ENCODE measurements around the gene RASD1. TPM values are rescaled to one million over a fixed set of nuclear protein-coding genes. Genes with fewer than 3 reads are reported as not detected.
A peak's percentile ranks its signal among the peaks of the same experiment; 100 is the strongest.

Gene RASD1
- total RNA-seq, 1 experiment from 2014 or later: 5.7 TPM

DNA sequence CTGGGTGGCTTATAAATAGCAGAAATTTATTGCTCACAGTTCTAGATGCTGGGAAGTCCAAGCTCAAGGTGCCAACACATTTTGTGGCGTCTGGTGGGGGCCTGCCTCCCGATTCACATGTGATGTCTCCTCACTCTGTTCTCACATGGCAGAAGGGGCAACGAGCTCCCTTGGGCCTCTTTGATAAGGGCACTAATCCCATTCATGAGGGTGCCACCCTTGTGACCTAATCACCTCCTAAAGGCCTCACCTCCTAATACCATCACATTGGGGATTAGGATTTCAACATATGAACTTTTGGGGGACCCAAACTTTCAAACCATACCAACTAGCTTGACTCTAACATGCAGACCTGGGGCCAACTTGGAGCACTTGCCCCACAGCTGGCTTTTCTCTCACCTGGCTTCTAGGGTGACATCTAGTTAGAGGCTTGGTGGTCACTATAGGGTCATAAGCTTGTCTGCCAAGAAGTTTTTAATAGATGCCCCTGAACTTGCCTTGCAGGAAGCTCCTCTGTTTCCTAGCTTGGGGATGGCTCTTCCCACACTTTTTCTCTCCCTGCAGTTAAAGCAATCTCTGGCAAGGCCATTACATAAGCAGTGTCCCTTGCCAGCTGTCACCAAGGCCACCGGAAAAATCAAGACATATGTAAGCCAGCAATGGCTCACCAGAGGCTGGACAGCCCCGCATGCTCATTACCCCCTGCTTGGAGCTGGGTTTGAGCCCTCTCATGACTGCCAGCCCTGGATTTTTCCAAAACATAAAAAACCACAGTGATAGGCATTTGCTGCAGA lies 27.8 kb downstream of the RASD1 start:
- Histone ChIP-seq H3K23me2 (ENCODE audit: insufficient read length, low read depth, low read length, poor library complexity, severe bottlenecking) (no peaks in the 10 kb centered on the region), H3K18ac (ENCODE audit: insufficient read length, low read depth, low read length) (no peak overlapping the region), H2BK120ac (ENCODE audit: low read depth, low read length, poor library complexity, severe bottlenecking) (no peak overlapping the region), H3K56ac (ENCODE audit: insufficient read length, low read depth, low read length) (no peak overlapping the region), H3K4ac (ENCODE audit: low read depth, low read length) (no peak overlapping the region), H2BK12ac (ENCODE audit: insufficient read length, low read depth, low read length) (no peak overlapping the region), H3K27me3 (ENCODE audit: insufficient read depth, low read length) (no peaks in the 10 kb centered on the region), H4K8ac (replicated peaks; ENCODE audit: insufficient read length, low read depth, low read length) (no peak overlapping the region), H4K91ac (ENCODE audit: insufficient read length, low read depth, low read length) (no peak overlapping the region), H4K20me1 (ENCODE audit: control insufficient read depth, insufficient read depth, insufficient read length) (no peaks in the 10 kb centered on the region), H2AK5ac (ENCODE audit: insufficient read length, low read length) (no peak overlapping the region), H3T11ph (ENCODE audit: low read length) (no peak overlapping the region), H2AFZ (ENCODE audit: low read length) (no peak overlapping the region), H3K4me2 (ENCODE audit: insufficient read depth, insufficient read length, low read length) (no peak overlapping the region), H3K79me1 (ENCODE audit: insufficient read depth, low read depth, low read length, poor library complexity, severe bottlenecking) (no peaks in the 10 kb centered on the region), H2BK5ac (ENCODE audit: insufficient read length, low read length) (no peak overlapping the region), H2BK20ac (ENCODE audit: low read depth, low read length, poor library complexity, severe bottlenecking) (no peak overlapping the region), H3K23ac (ENCODE audit: insufficient read length, low read depth, low read length) (no peak overlapping the region), H2BK15ac (ENCODE audit: low read depth, low read length) (no peak overlapping the region), H4K5ac (ENCODE audit: insufficient read length, low read depth, low read length) (no peak overlapping the region), H3K14ac (ENCODE audit: insufficient read depth, low read length) (no peak overlapping the region; the same call in 1 of the 2 replicates), H3K27ac (ENCODE audit: insufficient read length, low read depth, low read length) (no peak overlapping the region), H3K9me3 (ENCODE audit: control insufficient read depth, low read depth, low read length) (no peaks in the 10 kb centered on the region), H3K79me2 (ENCODE audit: insufficient read depth, low read length) (no peaks in the 10 kb centered on the region), H3K4me1 (ENCODE audit: insufficient read depth, low read length) (no peaks in the 10 kb centered on the region), H3K9ac (ENCODE audit: extremely low read depth, insufficient read length, low read length) (no peak overlapping the region)
- TF ChIP-seq, protein P1, sequence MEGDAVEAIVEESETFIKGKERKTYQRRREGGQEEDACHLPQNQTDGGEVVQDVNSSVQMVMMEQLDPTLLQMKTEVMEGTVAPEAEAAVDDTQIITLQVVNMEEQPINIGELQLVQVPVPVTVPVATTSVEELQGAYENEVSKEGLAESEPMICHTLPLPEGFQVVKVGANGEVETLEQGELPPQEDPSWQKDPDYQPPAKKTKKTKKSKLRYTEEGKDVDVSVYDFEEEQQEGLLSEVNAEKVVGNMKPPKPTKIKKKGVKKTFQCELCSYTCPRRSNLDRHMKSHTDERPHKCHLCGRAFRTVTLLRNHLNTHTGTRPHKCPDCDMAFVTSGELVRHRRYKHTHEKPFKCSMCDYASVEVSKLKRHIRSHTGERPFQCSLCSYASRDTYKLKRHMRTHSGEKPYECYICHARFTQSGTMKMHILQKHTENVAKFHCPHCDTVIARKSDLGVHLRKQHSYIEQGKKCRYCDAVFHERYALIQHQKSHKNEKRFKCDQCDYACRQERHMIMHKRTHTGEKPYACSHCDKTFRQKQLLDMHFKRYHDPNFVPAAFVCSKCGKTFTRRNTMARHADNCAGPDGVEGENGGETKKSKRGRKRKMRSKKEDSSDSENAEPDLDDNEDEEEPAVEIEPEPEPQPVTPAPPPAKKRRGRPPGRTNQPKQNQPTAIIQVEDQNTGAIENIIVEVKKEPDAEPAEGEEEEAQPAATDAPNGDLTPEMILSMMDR (conservative IDR thresholded peaks at IDR 0.05): no peak
- no peak for DNase-seq
- no peaks in the 10 kb centered on the region for H3K9me3 Mint-ChIP-seq
- no peak overlapping the region for H3K4me3 Mint-ChIP-seq
- H3K27me3 Mint-ChIP-seq (ENCODE audit: low read depth): peaks cover 52% of the 10 kb centered on the region
- no CpG with 5 or more reads among the region's 5 CpGs for WGBS (ENCODE audit: extremely low coverage, insufficient read length, low lambda C conversion rate)
- peak overlapping the region in 1 of 3 experiments; percentile 49; a peak in 2 of 7 replicates for H3K27ac Mint-ChIP-seq
- H3K36me3 Mint-ChIP-seq (ENCODE audit: insufficient read depth in 1 of 3, low read depth in 3 of 3): no peaks in the 10 kb centered on the region
- H3K4me1 Mint-ChIP-seq: peaks cover 0 to 3% of the 10 kb centered on the region in 2 experiments; a peak in 3 of 4 replicates
